GM23338 (cell line): ENCODE results near the gene TTC28. TPM values are rescaled to one million over a fixed set of nuclear protein-coding genes. Genes with fewer than 3 reads are reported as not detected.

Experiments
- ATAC-seq: fragments of 200-7000 bp; cut with Tn5 transposase; 3 replicates; pipeline ENCODE4 v1.9.1; 2020
- DNase-seq: peaks from one replicate; pipeline ENCODE4 v3.0.0-alpha.2; 2015; ENCODE audit warnings: low spot score
- H2AFZ ChIP-seq: fragments of 200-600 bp; sonication (generic); 2 replicates; pipeline ENCODE4 v1.8.0; 2016; ENCODE audit warnings: antibody characterized with exemption, mild to moderate bottlenecking, moderate library complexity
- H3F3A ChIP-seq: fragments of 200-600 bp; sonication (generic); replicated peaks from 2 replicates; pipeline ENCODE4 v1.8.0; 2017; ENCODE audit warnings: antibody characterized with exemption, mixed run types, low read depth
- H3K27ac ChIP-seq: fragments of 200-600 bp; sonication (generic); 2 replicates; pipeline ENCODE4 v1.6.1; 2016; ENCODE audit warnings: low read depth
- H3K27me3 ChIP-seq: fragments of 200-600 bp; sonication (generic); 2 replicates; pipeline ENCODE4 v1.8.0; 2016; ENCODE audit warnings: mild to moderate bottlenecking, mixed run types, moderate library complexity; ENCODE audit not compliant: insufficient read depth
- H3K36me3 ChIP-seq: fragments of 200-600 bp; sonication (generic); 2 replicates; pipeline ENCODE4 v1.8.0; 2016; ENCODE audit warnings: mild to moderate bottlenecking; ENCODE audit not compliant: insufficient read depth
- H3K4me1 ChIP-seq: fragments of 200-600 bp; sonication (generic); 2 replicates; pipeline ENCODE4 v1.8.0; 2016; ENCODE audit warnings: mild to moderate bottlenecking, moderate library complexity; ENCODE audit not compliant: insufficient read depth
- H3K4me2 ChIP-seq: fragments of 200-600 bp; sonication (generic); 2 replicates; pipeline ENCODE4 v1.7.1; 2017; ENCODE audit warnings: mixed run types
- H3K4me3 ChIP-seq: fragments of 200-600 bp; sonication (generic); 2 replicates; pipeline ENCODE4 v1.6.1; 2016; ENCODE audit warnings: mixed run types
- H3K79me2 ChIP-seq: fragments of 200-600 bp; sonication (generic); replicated peaks from 2 replicates; pipeline ENCODE4 v1.8.0; 2017; ENCODE audit warnings: mild to moderate bottlenecking; ENCODE audit not compliant: insufficient read depth
- H3K9me2 ChIP-seq: fragments of 200-600 bp; sonication (generic); 2 replicates; pipeline ENCODE4 v1.8.0; 2017; ENCODE audit not compliant: insufficient read depth
- H4K20me1 ChIP-seq: fragments of 200-600 bp; sonication (generic); replicated peaks from 2 replicates; pipeline ENCODE4 v1.8.0; 2017; ENCODE audit warnings: mild to moderate bottlenecking; ENCODE audit not compliant: insufficient read depth
- H3K27ac Mint-ChIP-seq: 2 replicates; pipeline ENCODE4 v1.8.0; 2020; ENCODE audit warnings: inconsistent platforms, mild to moderate bottlenecking, moderate library complexity, mixed read lengths
- H3K27me3 Mint-ChIP-seq: 3 replicates; pipeline ENCODE4 v1.8.0; 2022; ENCODE audit warnings: low read depth, mild to moderate bottlenecking, moderate library complexity, mixed read lengths, inconsistent platforms; ENCODE audit not compliant: insufficient read depth, poor library complexity
- H3K36me3 Mint-ChIP-seq: 3 replicates; pipeline ENCODE4 v1.8.0; 2021; ENCODE audit warnings: low read depth, mild to moderate bottlenecking, inconsistent platforms, moderate library complexity, mixed read lengths
- H3K4me1 Mint-ChIP-seq: 3 replicates; pipeline ENCODE4 v1.8.0; 2020; ENCODE audit warnings: mild to moderate bottlenecking, inconsistent platforms, mixed read lengths
- H3K4me3 Mint-ChIP-seq: 3 replicates; pipeline ENCODE4 v1.8.0; 2021; ENCODE audit warnings: moderate library complexity, mild to moderate bottlenecking, inconsistent platforms, mixed read lengths
- H3K9me3 Mint-ChIP-seq: 3 replicates; pipeline ENCODE4 v1.8.0; 2020; ENCODE audit warnings: moderate library complexity, mild to moderate bottlenecking, inconsistent platforms, mixed read lengths
- CREB1 ChIP-seq: fragments of 250-450 bp; sonication (Bioruptor Pico); IDR thresholded peaks from 2 replicates; pipeline ENCODE4 v1.5.0; 2020; ENCODE audit warnings: low read depth, mild to moderate bottlenecking, moderate library complexity
- ETS1 ChIP-seq: IDR thresholded peaks from 2 replicates; pipeline ENCODE4 v1.6.1; 2016; ENCODE audit warnings: antibody characterized with exemption
- EZH2 ChIP-seq: fragments of 200-600 bp; sonication (generic); IDR thresholded peaks from one replicate; pipeline ENCODE4 v1.8.0; 2017; ENCODE audit warnings: antibody characterized with exemption, mild to moderate bottlenecking, low read depth; ENCODE audit not compliant: unreplicated experiment
- EZH2phosphoT487 ChIP-seq: fragments of 200-600 bp; sonication (generic); IDR thresholded peaks from one replicate; pipeline ENCODE4 v1.8.1; 2018; ENCODE audit warnings: antibody characterized with exemption; ENCODE audit not compliant: unreplicated experiment
- JUNB ChIP-seq: IDR thresholded peaks from one replicate; pipeline ENCODE4 v1.6.1; 2016; ENCODE audit warnings: antibody characterized with exemption; ENCODE audit not compliant: unreplicated experiment
- REST ChIP-seq: IDR thresholded peaks from one replicate; pipeline ENCODE4 v1.6.1; 2018; ENCODE audit warnings: antibody characterized with exemption; ENCODE audit not compliant: unreplicated experiment
- ZNF331 ChIP-seq: fragments of 250-450 bp; sonication (Bioruptor Pico); IDR thresholded peaks from 2 replicates; pipeline ENCODE4 v1.5.0; 2020; ENCODE audit warnings: low read depth, mild to moderate bottlenecking, moderate library complexity
- ZNF462 ChIP-seq: fragments of 250-450 bp; sonication (Bioruptor Pico); IDR thresholded peaks from 2 replicates; pipeline ENCODE4 v1.5.0; 2020; ENCODE audit warnings: mild to moderate bottlenecking, moderate library complexity
- polyA plus RNA-seq: library from polyadenylated mRNA; unstranded; fragments of >200 nt; fragmentation: Nextera tagmentation; extraction: Ambion mirVana; gene quantifications from 2 replicates; pipeline ENCODE4 v1.2.1, GENCODE V29; 2016
- total RNA-seq: library from RNA; depleted of rRNA; stranded (reverse); fragments of >200 nt; shearing (Covaris generic); gene quantifications from 2 replicates; pipeline ENCODE4 v1.2.3, GENCODE V29; 2014

Gene TTC28
- total and polyA plus RNA-seq, 2 experiments from 2014 or later = 4.5 to 16.1 TPM

GRCh38 chr22:28034145-28034759 is 645.4 kb downstream of the TTC28 start:
- Mint-ChIP-seq H3K27me3 (no peaks in the 10 kb centered on the region), H3K4me3 (no peak overlapping the region), H3K27ac (no peak overlapping the region), H3K36me3 (no peaks in the 10 kb centered on the region), H3K4me1 (no peaks in the 10 kb centered on the region), H3K9me3 (peaks cover 10% of the 10 kb centered on the region; the same call in 2 of the 3 replicates)
- no peaks in the 10 kb centered on the region for H3F3A ChIP-seq
- no peaks in the 10 kb centered on the region for H3K9me2 ChIP-seq
- no peaks in the 10 kb centered on the region for H3K27me3 ChIP-seq
- no peak overlapping the region for H2AFZ ChIP-seq
- no peaks in the 10 kb centered on the region for H3K79me2 ChIP-seq
- H4K20me1 ChIP-seq = no peaks in the 10 kb centered on the region
- no peak overlapping the region for H3K27ac ChIP-seq
- ATAC-seq (no peak), DNase-seq (no peak)
- TF ChIP-seq ETS1 = no peak
- no peak for TF ChIP-seq ZNF331
- no peaks in the 10 kb centered on the region for H3K36me3 ChIP-seq
- H3K4me3 ChIP-seq = no peak overlapping the region
- no peaks in the 10 kb centered on the region for H3K4me1 ChIP-seq
- H3K4me2 ChIP-seq = no peak overlapping the region

- Mint-ChIP-seq H3K36me3 (no peaks in the 10 kb centered on the region), H3K4me3 (no peak overlapping the region), H3K9me3 (peaks cover 3% of the 10 kb centered on the region; the same call in 1 of the 3 replicates), H3K4me1 (no peaks in the 10 kb centered on the region), H3K27ac (no peak overlapping the region), H3K27me3 (peaks cover 3% of the 10 kb centered on the region)
- H3K27me3 ChIP-seq = no peaks in the 10 kb centered on the region
- no peaks in the 10 kb centered on the region for H4K20me1 ChIP-seq
- H3K36me3 ChIP-seq = no peaks in the 10 kb centered on the region
- no peak for ATAC-seq
- H3K27ac ChIP-seq = no peak overlapping the region
- no peaks in the 10 kb centered on the region for H3K79me2 ChIP-seq
- no peaks in the 10 kb centered on the region for H3F3A ChIP-seq
- no peak overlapping the region for H3K4me3 ChIP-seq
- H2AFZ ChIP-seq = no peak overlapping the region
- DNase-seq = no peak
- H3K4me1 ChIP-seq = no peaks in the 10 kb centered on the region
- no peak overlapping the region for H3K4me2 ChIP-seq
- H3K9me2 ChIP-seq = no peaks in the 10 kb centered on the region
- no peak for TF ChIP-seq JUNB
- TF ChIP-seq CREB1 (CRISPR knock-in tag) = no peak
- no peak for TF ChIP-seq REST
- TF ChIP-seq EZH2 = no peak
- TF ChIP-seq ZNF462 (CRISPR knock-in tag) = no peak
- no peak for TF ChIP-seq ETS1
- TF ChIP-seq EZH2phosphoT487 = no peak
Measured at GRCh38 chr22:28032861-28033260, 646.8 kb downstream of the TTC28 start.
